AG10803 (cell line): Measurements from ENCODE around the gene SMAD2.
"Not testable (repeated sequence)": the region's sequence is repeated elsewhere in the genome, so short reads cannot be mapped to it uniquely, and the experiment has no call there.

Experiments
- DNase-seq: peaks from one replicate; pipeline ENCODE4 v3.0.0; 2010; ENCODE audit warnings: low read depth
- H3K4me3 ChIP-seq: 2 replicates; pipeline ENCODE4 v1.5.1; 2011; ENCODE audit warnings: mild to moderate bottlenecking, low read length, control low read depth
- TF ChIP-seq, protein P1 (sequence below): conservative IDR thresholded peaks from 2 replicates; pipeline ENCODE4 v1.5.1; 2011; ENCODE audit warnings: mild to moderate bottlenecking, low read length, control low read depth, inconsistent platforms

SMAD2 gene

GRCh38 chr18:47831351-47831750 is 99.1 kb downstream of the SMAD2 start:
- no peak overlapping the region for H3K4me3 ChIP-seq
- TF ChIP-seq, protein P1, sequence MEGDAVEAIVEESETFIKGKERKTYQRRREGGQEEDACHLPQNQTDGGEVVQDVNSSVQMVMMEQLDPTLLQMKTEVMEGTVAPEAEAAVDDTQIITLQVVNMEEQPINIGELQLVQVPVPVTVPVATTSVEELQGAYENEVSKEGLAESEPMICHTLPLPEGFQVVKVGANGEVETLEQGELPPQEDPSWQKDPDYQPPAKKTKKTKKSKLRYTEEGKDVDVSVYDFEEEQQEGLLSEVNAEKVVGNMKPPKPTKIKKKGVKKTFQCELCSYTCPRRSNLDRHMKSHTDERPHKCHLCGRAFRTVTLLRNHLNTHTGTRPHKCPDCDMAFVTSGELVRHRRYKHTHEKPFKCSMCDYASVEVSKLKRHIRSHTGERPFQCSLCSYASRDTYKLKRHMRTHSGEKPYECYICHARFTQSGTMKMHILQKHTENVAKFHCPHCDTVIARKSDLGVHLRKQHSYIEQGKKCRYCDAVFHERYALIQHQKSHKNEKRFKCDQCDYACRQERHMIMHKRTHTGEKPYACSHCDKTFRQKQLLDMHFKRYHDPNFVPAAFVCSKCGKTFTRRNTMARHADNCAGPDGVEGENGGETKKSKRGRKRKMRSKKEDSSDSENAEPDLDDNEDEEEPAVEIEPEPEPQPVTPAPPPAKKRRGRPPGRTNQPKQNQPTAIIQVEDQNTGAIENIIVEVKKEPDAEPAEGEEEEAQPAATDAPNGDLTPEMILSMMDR = no peak
- no peak for DNase-seq

DNA sequence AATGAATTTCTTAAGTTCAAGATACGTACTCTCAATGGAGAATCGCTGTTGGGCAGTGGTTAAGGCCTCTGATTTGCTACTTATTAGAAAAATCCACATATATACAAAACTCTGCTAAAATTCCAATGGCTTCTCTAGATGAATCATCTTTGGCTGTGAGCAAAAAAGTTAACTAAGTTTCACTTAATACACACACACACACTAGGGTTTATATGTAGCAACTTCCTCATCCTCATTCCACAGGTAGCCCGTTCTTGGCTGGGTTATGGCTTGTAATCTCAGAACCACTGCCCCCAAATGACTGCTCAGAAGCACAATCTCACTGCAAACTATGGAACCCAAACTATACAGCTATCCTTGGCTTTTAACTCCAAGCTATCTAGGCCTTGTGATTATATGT is 99.7 kb downstream of the SMAD2 start:
- H3K4me3 ChIP-seq = no peak overlapping the region
- no peak for DNase-seq
- TF ChIP-seq, protein P1 = no peak

GRCh38 chr18:47829831-47830230 is 100.6 kb downstream of the SMAD2 start:
- no peak overlapping the region for H3K4me3 ChIP-seq
- TF ChIP-seq, protein P1 = no peak
- no peak for DNase-seq

GRCh38 chr18:47828031-47828430 is 102.4 kb downstream of the SMAD2 start:
- DNase-seq, H3K4me3 ChIP-seq: not testable (repeated sequence)

- TF ChIP-seq, protein P1 = no peak
- DNase-seq = no peak
Measured at GRCh38 chr18:47826157-47827074, 104.0 kb downstream of the SMAD2 start.

DNA sequence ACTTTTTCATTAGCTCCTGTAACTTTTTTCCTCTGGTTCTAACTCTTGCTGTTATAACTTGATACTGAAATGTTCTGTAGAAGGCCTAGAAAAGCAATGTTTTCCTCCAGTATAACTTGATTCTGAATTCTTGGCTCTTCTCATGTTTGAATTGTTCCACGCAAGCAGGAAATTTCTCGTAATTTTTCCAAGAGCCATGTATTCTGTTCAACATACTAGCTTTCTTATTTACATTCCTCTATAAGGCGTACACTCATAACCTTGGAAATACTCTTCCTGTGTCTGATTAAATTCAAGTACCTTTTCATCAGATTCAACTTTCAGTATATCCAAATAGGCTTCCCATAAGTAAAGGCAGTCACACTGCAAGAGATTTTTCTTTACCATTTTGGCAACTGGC is 109.1 kb downstream of the SMAD2 start:
- H3K4me3 ChIP-seq = no peak overlapping the region
- DNase-seq = no peak
- TF ChIP-seq, protein P1 = no peak

More at GRCh38 chr18:47826157-47827074, 104.0 kb downstream of the SMAD2 start:
- no peak overlapping the region for H3K4me3 ChIP-seq

GRCh38 chr18:47817795-47818077 is 112.7 kb downstream of the SMAD2 start:
- DNase-seq = no peak
- H3K4me3 ChIP-seq = peak overlapping the region; percentile 2
- TF ChIP-seq, protein P1 = no peak
